NCI-H128 (cell line): ENCODE data around the gene MICALL2.

Source experiments
- DNase-seq: peaks from one replicate; lab custom pipeline; 2025; ENCODE audit not compliant: unreplicated experiment; lab: John Stamatoyannopoulos, UW

MICALL2 gene

GRCh38 chr7:1468643-1469298, 9.5 kb upstream of the MICALL2 start:
- no peak for DNase-seq

GRCh38 chr7:1468203-1468602, 8.9 kb upstream of the MICALL2 start:
- DNase-seq, result no peak

- no peak for DNase-seq
Observed at GRCh38 chr7:1466524-1467271, 7.4 kb upstream of the MICALL2 start.

- DNase-seq, result no peak
Observed at GRCh38 chr7:1464694-1465093, 5.4 kb upstream of the MICALL2 start.

DNA sequence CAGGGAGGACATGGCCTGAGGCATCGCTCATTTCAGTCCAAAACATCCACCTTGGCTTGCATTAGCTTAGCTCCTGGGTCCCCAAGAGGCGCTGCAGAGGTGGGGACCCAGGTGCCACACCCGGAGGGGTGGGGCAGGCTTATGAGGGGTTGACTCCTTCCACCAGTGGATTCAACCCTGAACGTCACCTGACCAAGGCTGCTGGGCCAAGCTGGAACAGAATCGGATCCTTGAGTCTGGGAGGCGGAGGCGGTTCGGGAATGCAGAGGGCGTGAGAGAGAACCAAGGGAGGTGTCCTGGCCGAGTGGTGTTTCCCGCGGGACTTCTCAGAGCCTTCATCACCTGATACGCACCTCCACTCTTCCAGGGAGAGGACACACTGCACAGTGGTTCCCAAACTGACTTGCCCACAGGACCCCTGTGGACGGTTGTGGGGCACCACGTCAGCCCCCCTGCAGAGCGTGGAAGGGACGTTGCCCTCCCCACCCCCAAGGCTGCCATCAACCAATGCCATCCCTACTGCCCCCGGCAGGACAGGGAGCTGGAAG, 4.5 kb upstream of the MICALL2 start:
- no peak for DNase-seq

DNA sequence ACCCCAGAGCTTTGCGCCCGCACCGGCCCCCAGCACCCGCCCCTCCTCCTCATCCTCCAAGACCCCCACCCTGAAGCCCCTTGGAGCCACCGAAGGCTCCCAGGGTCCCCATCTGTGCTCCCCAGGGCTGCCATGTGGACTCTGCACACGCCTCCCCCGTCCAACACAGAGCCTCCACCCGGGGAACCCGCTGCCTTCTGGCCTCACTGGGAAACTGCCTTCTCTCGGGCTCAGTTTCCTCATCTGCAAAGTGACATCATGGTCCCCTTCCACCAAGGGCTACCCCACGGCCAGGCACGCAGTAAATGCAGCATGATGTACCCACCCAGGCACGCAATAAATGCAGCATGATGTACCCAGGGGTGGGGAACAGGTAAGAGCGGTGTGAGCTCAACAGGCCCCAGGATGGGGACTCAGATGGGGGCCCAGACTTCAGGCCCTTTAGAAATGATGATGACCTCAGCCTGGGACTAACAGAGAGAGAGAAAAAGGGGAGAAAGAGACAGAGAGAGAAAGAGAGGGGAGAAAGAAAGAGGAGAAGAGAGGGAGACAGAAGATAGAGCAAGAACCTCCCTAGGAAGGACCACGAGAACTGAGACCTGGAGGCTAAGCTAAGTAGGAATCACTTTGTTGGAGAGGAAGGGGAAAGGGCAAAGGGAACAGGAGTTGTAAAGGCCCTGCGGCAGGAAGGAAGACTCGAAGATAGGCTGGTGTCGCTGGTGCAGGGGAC, 2.5 kb upstream of the MICALL2 start:
- no peak for DNase-seq

DNA sequence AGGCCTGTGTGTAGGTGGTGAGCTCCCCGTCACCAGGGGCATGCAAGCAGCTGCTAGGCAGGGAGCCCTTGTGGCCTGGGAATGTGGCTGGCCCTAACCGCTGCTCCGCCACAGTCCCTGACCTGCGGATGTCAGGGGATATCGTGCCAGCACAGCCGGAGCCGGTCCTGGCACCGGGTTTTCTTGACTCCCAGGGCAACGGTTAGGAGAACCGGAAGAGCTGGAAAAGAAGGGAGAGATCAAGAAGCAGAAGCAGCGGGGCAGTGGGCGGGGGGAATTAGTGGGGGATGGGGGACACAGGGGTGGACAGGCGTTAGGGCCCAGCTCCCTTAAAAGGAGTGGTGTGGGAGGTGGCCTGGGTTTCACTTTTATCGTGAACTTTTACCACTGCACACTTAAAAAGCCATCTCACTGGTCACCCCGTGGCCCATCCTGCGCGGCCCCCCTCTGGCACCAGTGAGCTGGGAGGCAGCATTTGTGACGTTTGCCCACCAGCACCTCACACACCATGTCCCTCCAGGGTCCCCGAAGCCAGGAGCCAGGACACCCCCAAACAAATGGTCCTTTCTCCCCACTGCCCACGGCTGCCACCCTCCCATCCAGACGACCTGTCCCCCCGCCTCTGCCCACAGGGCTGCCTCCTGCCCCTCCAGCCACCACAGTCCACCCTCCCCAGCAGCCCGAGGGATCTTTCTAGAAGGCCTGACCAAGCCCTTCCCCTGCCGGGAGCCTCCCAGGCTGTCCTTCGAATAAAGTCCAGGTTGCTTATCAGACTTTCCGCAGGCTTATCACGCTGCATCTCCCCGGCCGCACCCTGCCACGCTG, 1.8 kb upstream of the MICALL2 start:
- no peak for DNase-seq

DNA sequence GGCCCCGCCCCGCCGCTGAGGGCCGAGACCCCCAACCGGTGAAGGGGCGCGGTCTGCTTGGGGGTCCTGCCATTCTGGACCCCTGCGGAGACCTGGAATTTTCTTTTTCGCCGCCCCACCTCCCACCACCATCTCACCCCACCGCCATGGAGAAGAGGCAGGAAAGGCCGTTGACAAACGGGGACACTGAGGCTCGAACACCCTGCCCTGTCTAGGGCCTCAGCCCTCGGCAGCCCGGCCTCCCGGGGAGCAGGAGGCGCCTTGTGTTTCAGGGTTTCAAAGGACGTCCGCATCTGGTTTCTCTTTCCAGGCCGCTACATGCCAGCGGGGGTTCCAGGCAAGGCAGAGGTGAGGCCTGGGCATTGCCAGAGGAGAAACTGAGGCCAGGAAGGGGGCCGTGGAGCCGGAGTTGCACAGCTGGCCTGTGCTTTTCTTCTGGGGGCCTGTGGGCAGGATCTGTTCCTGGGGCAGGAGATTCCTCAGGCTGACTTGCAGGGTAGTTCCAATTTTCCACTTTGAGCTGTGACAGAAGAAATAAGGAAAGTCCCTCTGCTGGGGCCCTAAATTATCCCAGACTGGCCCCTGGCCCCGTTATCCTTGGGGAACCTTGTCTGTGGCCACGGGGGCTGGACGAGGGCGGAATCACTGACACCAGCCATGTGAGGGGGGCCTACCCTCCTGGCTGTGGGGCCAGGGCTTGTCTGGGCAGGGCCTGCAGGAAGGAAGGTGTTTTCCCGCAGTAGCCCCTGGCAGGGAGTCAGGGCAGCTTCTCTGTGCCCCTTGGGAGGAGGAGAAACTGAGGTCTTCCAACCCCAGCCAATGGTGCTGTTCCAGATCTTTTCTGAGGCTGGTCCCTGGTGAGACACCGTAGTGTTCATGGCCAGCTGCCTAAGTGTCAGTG, 900 bp upstream of the MICALL2 start:
- no peak for DNase-seq

DNA sequence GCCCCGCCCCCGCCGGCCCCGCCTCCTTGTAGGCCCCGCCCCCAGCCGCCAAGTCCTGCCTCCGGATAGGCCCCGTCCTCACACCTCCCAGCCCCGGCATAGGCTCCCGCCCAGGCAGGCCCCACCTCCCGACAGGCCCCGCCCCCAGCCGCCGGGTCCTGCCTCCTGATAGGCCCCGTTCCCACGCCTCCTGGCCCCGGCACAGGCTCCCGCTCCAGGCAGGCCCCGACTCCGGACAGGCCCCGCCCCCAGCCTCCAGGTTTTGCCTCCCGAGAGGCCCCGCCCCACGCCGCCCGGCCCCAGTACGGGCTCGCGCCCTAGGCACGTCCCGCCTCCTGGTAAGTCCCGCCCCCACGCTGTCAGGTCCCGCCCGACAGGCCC, 232 bp upstream of the MICALL2 start:
- peak; percentile 90 for DNase-seq

DNA sequence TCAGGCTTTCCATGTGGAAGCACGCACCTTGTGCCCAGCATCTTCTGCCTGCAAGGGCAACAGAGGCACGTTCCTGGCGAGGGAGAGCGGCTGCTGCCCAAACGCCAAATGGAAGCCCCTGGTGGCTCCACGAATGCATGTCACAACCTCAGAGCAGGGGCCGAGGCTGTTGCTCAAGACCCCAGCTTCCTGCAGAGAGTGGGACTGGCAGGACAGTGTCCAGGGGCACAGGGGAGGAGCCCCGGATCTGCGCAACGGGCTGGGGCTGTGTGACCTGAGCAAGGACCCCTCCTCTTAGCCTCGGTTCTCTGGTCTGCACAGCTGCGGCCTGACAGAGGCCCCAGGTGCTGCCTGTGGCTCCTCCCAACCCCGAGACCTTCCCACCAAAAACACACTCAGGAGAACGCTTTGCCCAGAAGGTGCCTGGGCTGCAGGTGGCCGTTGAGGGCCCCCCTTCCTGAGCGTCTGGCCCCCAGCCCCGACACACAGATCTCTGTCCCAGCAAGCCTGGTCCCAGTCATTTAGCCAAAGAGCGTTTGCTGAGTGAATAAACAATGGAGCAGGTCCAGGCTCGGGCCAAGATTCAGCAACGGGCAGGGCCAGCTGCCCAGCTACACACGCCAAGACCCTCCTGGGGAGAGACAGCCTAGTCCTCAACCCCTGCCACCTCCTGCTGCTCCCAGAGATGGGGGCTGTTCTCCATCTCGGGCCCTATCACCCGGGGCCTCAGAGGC, 1.2 kb downstream of the MICALL2 start:
- no peak for DNase-seq

- DNase-seq, result no peak
Observed at GRCh38 chr7:1457059-1457948, 2.0 kb downstream of the MICALL2 start.

- DNase-seq, result no peak
Observed at GRCh38 chr7:1455955-1456354, 3.3 kb downstream of the MICALL2 start.

DNA sequence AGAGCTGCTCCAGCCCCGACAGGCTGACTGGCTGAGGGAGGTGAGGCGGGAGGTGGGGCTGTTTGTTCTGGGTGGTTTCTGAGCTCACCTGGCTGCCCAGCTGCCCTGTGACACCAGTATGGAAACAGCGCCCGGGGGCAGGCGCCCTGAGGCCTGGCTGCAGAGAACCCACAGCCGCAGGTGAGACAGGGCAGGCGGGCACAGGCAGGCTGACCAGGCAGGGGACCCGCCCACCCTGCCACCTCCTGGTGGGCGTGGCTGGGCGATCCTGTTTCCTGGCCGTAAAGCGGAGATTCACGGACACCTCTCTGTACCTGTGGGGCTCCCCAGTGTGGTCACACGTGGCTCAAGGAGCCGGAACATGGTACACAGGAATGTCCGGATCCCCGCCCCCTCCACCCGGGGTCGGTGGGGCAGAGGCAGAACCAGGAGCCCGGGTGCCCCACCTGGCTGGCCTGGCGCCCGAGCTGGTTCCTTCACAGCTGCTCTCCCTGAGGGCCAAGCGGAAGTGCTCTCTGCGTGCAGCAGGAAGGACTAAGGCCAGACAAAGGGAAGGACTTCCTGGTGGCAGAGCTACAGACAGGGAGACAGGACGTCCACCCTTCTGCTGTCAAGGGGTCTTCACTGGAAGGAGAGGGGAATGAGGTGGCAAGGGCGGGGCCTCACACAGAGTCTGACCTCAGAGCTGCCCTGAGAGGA, 3.9 kb downstream of the MICALL2 start:
- DNase-seq, result no peak

- DNase-seq, result no peak
Observed at GRCh38 chr7:1454542-1454941, 4.7 kb downstream of the MICALL2 start.

DNA sequence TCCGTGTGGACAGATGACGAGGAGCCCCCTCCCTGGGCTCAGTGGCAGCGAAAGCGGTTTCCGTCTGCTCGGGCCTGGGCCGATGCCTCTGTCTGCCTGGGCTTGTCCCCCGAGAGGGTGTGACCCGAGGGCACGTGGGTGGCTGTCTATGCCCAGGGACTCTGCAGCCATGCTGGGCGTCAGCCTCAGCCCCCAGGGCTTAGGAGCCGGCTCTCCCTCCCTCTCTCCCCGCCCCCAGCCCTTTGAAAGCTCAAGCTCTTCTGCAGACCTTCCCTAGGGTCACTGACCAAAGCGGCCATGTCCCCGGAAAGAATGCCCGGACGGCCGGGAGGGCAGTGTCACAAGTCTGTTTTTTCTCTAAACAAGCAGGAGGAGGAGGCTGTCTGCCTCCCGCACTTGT, 7.1 kb downstream of the MICALL2 start:
- no peak for DNase-seq

GRCh38 chr7:1450987-1451386, 8.3 kb downstream of the MICALL2 start:
- no peak for DNase-seq

DNA sequence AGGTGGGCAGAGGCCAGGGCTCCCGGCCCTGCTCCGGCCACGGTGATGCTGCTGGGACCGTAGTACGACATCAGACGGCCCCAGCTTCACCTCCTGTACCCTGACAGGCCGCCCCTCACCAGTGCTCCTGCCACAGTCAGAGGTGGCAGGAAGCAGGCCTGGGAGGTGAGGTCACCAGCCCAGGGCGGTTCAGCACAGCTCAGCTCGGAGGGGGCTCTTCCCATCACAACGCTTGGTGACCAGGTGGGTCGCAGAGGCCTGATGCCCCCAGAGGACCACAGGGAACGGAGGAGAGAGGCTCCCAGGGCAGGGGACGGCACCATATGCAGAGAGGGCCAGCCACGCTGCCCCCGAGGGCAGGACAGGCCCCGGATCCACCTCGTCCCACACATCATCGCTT, 8.8 kb downstream of the MICALL2 start:
- DNase-seq, result no peak

GRCh38 chr7:1449951-1450350, 9.3 kb downstream of the MICALL2 start:
- no peak for DNase-seq
